Caco-2 (cell line): Measurements from ENCODE around the gene VWA3A. TPM values are rescaled to one million over a fixed set of nuclear protein-coding genes. Genes with fewer than 3 reads are reported as not detected.

Source experiments
- BruUV-seq: library from RNA; stranded (reverse); fragments of 400-500 nt; replicated peaks from 2 replicates; lab custom pipeline; 2021; lab: Mats Ljungman, UMichigan
- CTCF ChIA-PET: fragments of 300-600 bp; sonication (Branson Sonifier 250); formaldehyde crosslinking; loops from one replicate; lab custom pipeline; 2022; ENCODE audit warnings: antibody characterized with exemption; lab: Charles Lee
- POLR2A ChIA-PET: fragments of 300-600 bp; sonication (Branson Sonifier 250); formaldehyde crosslinking; loops from one replicate; lab custom pipeline; 2022; ENCODE audit warnings: antibody characterized with exemption; lab: Charles Lee
- DNase-seq, 2 experiments: peaks; one replicate each; pipeline versions ENCODE4 v3.0.0 to v3.0.0-alpha.2; 2020 to 2022
- H3K27me3 ChIP-seq: replicated peaks from 2 replicates; pipeline ENCODE4 v1.6.0; 2011; ENCODE audit warnings: low read length; ENCODE audit not compliant: control insufficient read depth, insufficient read depth
- H3K36me3 ChIP-seq: 2 replicates; pipeline ENCODE4 v1.5.1; 2011; ENCODE audit warnings: low read length; ENCODE audit not compliant: control insufficient read depth, insufficient read depth
- H3K4me1 ChIP-seq: fragments of 250-450 bp; sonication (Bioruptor Pico); 2 replicates; pipeline ENCODE4 v1.5.1; 2020; ENCODE audit warnings: mild to moderate bottlenecking
- H3K4me3 ChIP-seq: 2 replicates; pipeline ENCODE4 v1.5.1; 2011; ENCODE audit warnings: low read depth, mild to moderate bottlenecking, control low read depth, low read length
- H3K9me3 ChIP-seq: fragments of 250-450 bp; sonication (Bioruptor Pico); 2 replicates; pipeline ENCODE4 v1.5.1; 2020; ENCODE audit warnings: mild to moderate bottlenecking, moderate library complexity
- H3K27ac Mint-ChIP-seq: one replicate; pipeline ENCODE4 v1.8.0; 2022; ENCODE audit warnings: mixed read lengths; ENCODE audit not compliant: unreplicated experiment
- H3K27me3 Mint-ChIP-seq: one replicate; pipeline ENCODE4 v1.8.0; 2022; ENCODE audit warnings: mixed read lengths; ENCODE audit not compliant: insufficient read depth, unreplicated experiment
- H3K36me3 Mint-ChIP-seq: one replicate; pipeline ENCODE4 v1.8.0; 2022; ENCODE audit warnings: mild to moderate bottlenecking, mixed read lengths; ENCODE audit not compliant: insufficient read depth, unreplicated experiment
- H3K4me1 Mint-ChIP-seq: one replicate; pipeline ENCODE4 v1.8.0; 2022; ENCODE audit warnings: low read depth, mixed read lengths; ENCODE audit not compliant: unreplicated experiment
- H3K4me3 Mint-ChIP-seq: one replicate; pipeline ENCODE4 v1.8.0; 2022; ENCODE audit warnings: mild to moderate bottlenecking, moderate library complexity, mixed read lengths; ENCODE audit not compliant: unreplicated experiment
- H3K9me3 Mint-ChIP-seq: one replicate; pipeline ENCODE4 v1.8.0; 2022; ENCODE audit warnings: mixed read lengths; ENCODE audit not compliant: unreplicated experiment
- intact Hi-C: fragments of 100-400 bp; cut with micrococcal nuclease; formaldehyde crosslinking; loops from one replicate; pipeline ENCODE4 v1.10.0; 2022; ENCODE audit not compliant: unreplicated experiment
- total RNA-seq: library from RNA; stranded (reverse); gene quantifications from 2 replicates; pipeline ENCODE4 v1.2.3, GENCODE V29; 2022
- TF ChIP-seq, protein P1 (sequence below), 2 experiments: fragments of 200-600 bp in 1 of 2; IDR thresholded peaks; 1 replicate in 1 of 2; 2 replicates in 1 of 2; pipeline versions ENCODE4 v1.5.1 to v1.8.0; 2011 to 2022; ENCODE audit warnings: antibody characterized with exemption in 1 of 2, control low read depth in 1 of 2, inconsistent platforms in 1 of 2, low read depth in 1 of 2, low read length in 1 of 2, mild to moderate bottlenecking in 1 of 2, moderate library complexity in 1 of 2; ENCODE audit not compliant: insufficient read depth in 1 of 2, severe bottlenecking in 1 of 2, unreplicated experiment in 1 of 2

The VWA3A gene
- total RNA-seq, 1 experiment from 2014 or later = not detected

DNA sequence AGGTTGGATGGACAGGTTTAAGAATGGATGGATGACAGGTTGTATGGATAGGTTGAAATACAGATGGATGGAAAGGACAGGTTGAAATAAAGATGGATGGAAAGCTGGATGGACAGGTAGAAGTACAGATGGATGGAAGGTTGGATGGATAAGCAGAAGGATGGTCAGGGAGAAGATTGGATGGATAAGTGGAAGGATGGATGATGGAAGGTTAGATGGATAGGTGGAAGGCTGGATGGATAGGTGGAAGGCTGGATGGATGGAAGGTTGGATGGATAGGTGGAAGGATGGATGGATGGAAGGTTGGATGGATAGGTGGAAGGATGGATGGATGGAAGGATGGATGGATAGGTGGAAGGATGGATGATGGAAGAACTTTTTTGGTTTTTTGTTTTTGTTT lies 69.1 kb downstream of the VWA3A start:
- H3K36me3 Mint-ChIP-seq = no peaks in the 10 kb centered on the region
- no TSS peak for BruUV-seq
- H3K9me3 Mint-ChIP-seq = peaks cover 11% of the 10 kb centered on the region
- Histone ChIP-seq H3K36me3 (no peaks in the 10 kb centered on the region), H3K27me3 (no peaks in the 10 kb centered on the region; the same call in none of the 2 replicates), H3K4me1 (no peaks in the 10 kb centered on the region), H3K9me3 (no peaks in the 10 kb centered on the region), H3K4me3 (no peak overlapping the region)
- intact Hi-C loops = no loop called here
- peaks cover 6% of the 10 kb centered on the region for H3K27me3 Mint-ChIP-seq
- POLR2A ChIA-PET = no interaction called here
- no peak for DNase-seq
- CTCF ChIA-PET = interaction anchor here (0.6 kb wide), 1 partner anchor 1020 kb away, joined by 3 read pairs; no protein-coding TSS in a partner anchor
- H3K4me1 Mint-ChIP-seq = no peaks in the 10 kb centered on the region
- H3K27ac Mint-ChIP-seq = no peak overlapping the region
- TF ChIP-seq, protein P1, sequence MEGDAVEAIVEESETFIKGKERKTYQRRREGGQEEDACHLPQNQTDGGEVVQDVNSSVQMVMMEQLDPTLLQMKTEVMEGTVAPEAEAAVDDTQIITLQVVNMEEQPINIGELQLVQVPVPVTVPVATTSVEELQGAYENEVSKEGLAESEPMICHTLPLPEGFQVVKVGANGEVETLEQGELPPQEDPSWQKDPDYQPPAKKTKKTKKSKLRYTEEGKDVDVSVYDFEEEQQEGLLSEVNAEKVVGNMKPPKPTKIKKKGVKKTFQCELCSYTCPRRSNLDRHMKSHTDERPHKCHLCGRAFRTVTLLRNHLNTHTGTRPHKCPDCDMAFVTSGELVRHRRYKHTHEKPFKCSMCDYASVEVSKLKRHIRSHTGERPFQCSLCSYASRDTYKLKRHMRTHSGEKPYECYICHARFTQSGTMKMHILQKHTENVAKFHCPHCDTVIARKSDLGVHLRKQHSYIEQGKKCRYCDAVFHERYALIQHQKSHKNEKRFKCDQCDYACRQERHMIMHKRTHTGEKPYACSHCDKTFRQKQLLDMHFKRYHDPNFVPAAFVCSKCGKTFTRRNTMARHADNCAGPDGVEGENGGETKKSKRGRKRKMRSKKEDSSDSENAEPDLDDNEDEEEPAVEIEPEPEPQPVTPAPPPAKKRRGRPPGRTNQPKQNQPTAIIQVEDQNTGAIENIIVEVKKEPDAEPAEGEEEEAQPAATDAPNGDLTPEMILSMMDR (IDR thresholded peaks at IDR 0.05; ENCODE audit: insufficient read depth in 1 of 2, low read depth in 1 of 2, low read length in 1 of 2, severe bottlenecking in 1 of 2, unreplicated experiment in 1 of 2) = no peak
- H3K4me3 Mint-ChIP-seq = peak overlapping the region; percentile 8

DNA sequence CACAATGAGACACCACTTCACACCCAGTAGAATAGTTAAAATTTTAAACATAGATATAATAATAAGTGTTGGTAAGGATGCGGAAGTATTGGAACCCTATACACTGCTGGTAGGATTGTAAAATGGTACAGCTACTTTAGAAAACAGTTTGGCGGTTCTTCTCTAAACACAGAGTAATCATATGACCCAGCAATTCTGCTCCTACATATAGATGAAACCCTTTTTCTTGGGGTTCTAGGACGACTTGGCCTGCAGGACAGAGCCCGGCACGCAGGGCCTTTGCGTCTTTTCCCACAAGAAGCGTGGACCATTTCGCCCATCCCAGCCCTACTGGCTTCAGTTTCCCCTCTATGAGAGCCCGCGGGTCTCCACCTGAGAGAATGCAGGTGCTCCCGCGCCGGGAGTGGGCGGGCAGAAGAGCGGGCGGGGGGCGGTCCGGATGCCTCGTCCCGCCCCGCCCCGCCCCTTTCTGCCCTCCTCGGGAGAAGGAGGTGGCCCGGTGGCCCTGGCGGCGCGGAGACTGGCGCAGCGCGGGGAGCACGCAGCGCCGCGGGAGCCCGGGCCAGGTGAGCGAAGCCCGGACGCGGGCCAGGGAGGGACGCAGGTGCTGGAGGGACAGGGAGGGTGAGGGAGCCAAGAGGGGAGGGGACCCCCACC lies 69.8 kb downstream of the VWA3A start, which contains the start of gene SDR42E2:
SDR42E2 (plus strand) TSS at position 508 of the 657 bp plus-strand sequence. CDS start 3,077 bp downstream, outside the sequence.
- Mint-ChIP-seq H3K9me3 (peaks cover 11% of the 10 kb centered on the region), H3K27me3 (peaks cover 6% of the 10 kb centered on the region), H3K4me1 (no peaks in the 10 kb centered on the region), H3K4me3 (peak within 1 kb of the TSS; percentile 25), H3K27ac (no peak within 1 kb of the TSS), H3K36me3 (no peaks in the 10 kb centered on the region)
- DNase-seq = peak; percentile 32 to 42
- no peaks in the 10 kb centered on the region; the same call in none of the 2 replicates for H3K27me3 ChIP-seq
- no peaks in the 10 kb centered on the region for H3K9me3 ChIP-seq
- CTCF ChIA-PET = no interaction called here
- TF ChIP-seq, protein P1 (IDR thresholded peaks at IDR 0.05; ENCODE audit: insufficient read depth in 1 of 2, low read depth in 1 of 2, low read length in 1 of 2, severe bottlenecking in 1 of 2, unreplicated experiment in 1 of 2) = no peak
- H3K36me3 ChIP-seq = no peaks in the 10 kb centered on the region
- POLR2A ChIA-PET = no interaction called here
- H3K4me1 ChIP-seq = no peaks in the 10 kb centered on the region
- BruUV-seq = no TSS peak
- peak within 1 kb of the TSS; percentile 17; the same call in 1 of the 2 replicates for H3K4me3 ChIP-seq
- intact Hi-C loops = no loop called here

DNA sequence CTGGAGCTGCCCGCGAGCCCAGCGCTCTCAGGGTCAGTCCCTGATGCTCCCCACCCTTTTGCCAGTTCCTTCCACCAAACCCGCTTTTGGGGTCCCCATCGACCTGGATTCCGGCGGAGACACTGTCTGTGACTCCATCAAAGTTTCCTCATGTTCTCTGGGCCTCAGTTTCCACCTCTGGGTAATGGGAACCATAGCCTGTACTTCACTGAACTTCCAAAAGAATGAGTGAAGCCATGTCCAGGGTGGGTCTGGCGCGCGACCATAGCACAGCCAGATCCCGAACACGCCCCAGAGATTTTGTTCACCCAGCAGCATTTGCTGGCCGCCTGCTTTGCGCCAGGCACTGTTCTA lies 70.3 kb downstream of the VWA3A start:
- ChIA-PET POLR2A (no interaction called here), CTCF (no interaction called here)
- TF ChIP-seq, protein P1 (IDR thresholded peaks at IDR 0.05; ENCODE audit: insufficient read depth in 1 of 2, low read depth in 1 of 2, low read length in 1 of 2, severe bottlenecking in 1 of 2, unreplicated experiment in 1 of 2) = no peak
- Mint-ChIP-seq H3K27me3 (peaks cover 6% of the 10 kb centered on the region), H3K4me1 (no peaks in the 10 kb centered on the region), H3K27ac (no peak overlapping the region), H3K4me3 (peak overlapping the region; percentile 25), H3K36me3 (no peaks in the 10 kb centered on the region), H3K9me3 (peaks cover 11% of the 10 kb centered on the region)
- Histone ChIP-seq H3K36me3 (no peaks in the 10 kb centered on the region), H3K27me3 (no peaks in the 10 kb centered on the region; the same call in none of the 2 replicates), H3K4me3 (peak overlapping the region; percentile 17; the same call in 1 of the 2 replicates), H3K9me3 (no peaks in the 10 kb centered on the region), H3K4me1 (no peaks in the 10 kb centered on the region)
- intact Hi-C loops = no loop called here
- no TSS peak for BruUV-seq
- no peak for DNase-seq
